GM12873 (cell line): Measurements from ENCODE around the gene ENO1.
A peak's percentile ranks its signal among the peaks of the same experiment; 100 is the strongest.

Experiments
- TF ChIP-seq, protein P1 (sequence below): IDR thresholded peaks from 2 replicates; pipeline ENCODE4 v1.5.1; 2012; ENCODE audit warnings: low read depth, mild to moderate bottlenecking, moderate library complexity, low read length, control low read depth; ENCODE audit not compliant: insufficient read depth; ENCODE audit errors: missing control alignments

Gene ENO1

DNA sequence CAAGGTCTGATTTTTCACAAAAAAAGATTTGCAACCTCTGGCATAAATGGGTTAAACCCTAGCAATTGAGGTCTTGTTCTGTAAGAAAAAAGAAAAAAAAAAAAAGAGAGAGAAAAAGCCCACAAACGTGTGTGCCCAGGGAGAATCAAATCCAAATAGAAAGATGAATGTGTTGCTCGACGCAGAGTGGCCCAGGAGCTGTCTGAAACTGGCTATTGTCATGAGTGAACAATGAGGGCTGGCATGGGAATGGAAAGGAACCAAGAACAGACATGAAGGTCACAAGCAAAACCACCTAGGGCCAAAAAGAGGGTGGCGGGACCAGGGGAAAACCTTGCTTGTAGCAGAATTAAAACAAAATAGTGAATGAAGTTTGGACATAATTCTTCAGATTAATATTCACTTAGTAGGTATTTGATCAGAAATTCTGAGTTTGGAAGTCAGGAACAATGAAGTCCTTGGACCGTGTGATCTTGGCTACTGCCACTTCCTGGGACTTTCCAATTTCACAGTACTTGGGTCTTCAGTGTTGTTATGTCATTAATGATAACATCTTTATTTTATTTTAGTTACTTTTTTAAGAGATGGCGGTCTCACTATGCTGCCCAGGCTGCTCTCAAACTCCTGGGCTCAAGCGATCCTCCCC, 3.1 kb downstream of the ENO1 start:
- TF ChIP-seq, protein P1, sequence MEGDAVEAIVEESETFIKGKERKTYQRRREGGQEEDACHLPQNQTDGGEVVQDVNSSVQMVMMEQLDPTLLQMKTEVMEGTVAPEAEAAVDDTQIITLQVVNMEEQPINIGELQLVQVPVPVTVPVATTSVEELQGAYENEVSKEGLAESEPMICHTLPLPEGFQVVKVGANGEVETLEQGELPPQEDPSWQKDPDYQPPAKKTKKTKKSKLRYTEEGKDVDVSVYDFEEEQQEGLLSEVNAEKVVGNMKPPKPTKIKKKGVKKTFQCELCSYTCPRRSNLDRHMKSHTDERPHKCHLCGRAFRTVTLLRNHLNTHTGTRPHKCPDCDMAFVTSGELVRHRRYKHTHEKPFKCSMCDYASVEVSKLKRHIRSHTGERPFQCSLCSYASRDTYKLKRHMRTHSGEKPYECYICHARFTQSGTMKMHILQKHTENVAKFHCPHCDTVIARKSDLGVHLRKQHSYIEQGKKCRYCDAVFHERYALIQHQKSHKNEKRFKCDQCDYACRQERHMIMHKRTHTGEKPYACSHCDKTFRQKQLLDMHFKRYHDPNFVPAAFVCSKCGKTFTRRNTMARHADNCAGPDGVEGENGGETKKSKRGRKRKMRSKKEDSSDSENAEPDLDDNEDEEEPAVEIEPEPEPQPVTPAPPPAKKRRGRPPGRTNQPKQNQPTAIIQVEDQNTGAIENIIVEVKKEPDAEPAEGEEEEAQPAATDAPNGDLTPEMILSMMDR, result no peak

GRCh38 chr1:8874230-8875201, 4.0 kb downstream of the ENO1 start:
- TF ChIP-seq, protein P1, result no peak

DNA sequence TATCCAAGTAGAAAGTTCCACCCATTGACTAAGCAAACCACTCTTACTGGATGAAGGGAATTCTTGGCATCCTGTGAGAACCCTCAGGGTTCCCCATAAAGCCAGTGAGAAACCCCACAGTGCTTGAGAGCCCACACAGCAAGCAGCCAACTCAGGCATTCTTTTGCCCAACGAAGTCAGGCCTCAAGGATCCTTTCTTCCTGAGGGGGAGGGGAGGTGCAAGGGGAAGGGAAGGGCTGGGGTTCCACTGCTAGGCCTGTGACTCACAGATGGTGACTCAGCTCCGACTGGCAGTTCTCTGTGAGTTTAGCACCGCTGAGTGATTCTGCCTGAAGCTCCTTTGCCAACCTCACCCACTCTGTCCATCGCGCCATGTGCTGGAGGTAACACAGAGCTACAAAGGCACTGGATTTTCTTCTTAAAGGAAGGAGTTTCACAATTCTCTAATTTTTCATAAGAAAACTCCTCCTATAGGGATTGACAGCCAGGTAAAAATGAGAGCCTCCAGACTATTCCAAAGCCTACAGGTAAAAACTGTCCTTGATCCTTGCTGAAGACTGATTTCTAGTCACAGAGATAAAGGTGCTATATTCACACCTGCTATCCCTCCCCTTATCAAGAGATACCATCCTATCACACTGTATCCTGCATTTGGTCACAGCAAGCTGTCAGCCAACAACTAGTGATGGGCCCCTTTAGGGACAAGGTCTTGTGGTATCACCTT, 4.8 kb downstream of the ENO1 start:
- TF ChIP-seq, protein P1, result no peak

DNA sequence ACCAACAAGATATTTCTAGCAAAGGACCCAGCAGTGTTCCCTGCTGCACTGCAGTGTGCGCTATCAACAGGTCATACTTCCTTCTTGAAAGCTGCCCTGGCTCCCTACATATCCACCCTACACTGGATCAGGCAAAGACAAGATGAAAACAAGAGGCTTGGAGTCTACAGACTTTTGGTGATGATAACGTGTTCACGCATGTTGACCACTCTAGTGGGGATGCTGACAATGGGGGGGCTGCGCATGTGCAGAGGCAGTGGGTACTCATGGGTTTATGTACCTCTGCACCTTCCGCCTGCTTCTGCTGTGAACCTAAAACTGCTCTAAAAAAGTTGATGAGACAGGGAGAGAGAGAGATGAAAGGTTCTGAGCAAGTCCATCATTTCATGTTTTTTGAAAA, 5.5 kb downstream of the ENO1 start:
- TF ChIP-seq, protein P1, result no peak

DNA sequence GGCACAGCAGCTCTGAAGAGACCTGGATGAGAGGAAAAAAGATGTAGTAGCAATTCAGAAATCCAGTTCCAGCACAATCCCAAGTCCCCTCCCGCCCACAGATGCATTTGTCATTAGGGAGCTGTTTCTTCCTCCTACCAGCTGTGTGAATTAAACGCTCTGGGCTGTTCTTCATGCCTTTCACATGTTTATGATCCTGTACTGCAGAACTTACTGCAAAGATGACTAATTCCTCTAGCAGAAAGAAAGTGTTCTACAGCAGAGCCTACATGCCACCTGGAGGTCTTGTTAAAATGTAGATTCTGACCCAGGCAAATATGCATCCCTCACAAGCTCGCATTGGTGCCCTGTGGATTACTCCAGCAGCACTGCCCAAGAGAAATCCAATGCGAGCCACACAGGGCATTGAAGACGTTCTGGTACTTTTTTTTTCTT, 6.5 kb downstream of the ENO1 start:
- TF ChIP-seq, protein P1, result no peak

- TF ChIP-seq, protein P1, result peak; percentile 44
These were observed 6.9 kb downstream of the ENO1 start for GRCh38 chr1:8871539-8871935.
